HepG2 (cell line): ENCODE measurements around the gene PLEKHO1. TPM values are rescaled to one million over a fixed set of nuclear protein-coding genes. Genes with fewer than 3 reads are reported as not detected.

Experiments used
- ATAC-seq: fragments of 200-7000 bp; cut with Tn5 transposase; 3 replicates; pipeline ENCODE4 v1.9.1; 2020; ENCODE audit warnings: mild to moderate bottlenecking, moderate library complexity
- BruUV-seq: library from RNA; stranded (reverse); fragments of 400-500 nt; replicated peaks from 2 replicates; lab custom pipeline; 2021; lab: Mats Ljungman, UMichigan
- CTCF ChIA-PET: fragments of 300-600 bp; formaldehyde crosslinking; extraction: SDS; loops from one replicate; lab custom pipeline; 2021; ENCODE audit warnings: low total read pairs, inconsistent platforms, low intra/inter-chr PET ratio; lab: Yijun Ruan, JAX
- POLR2A ChIA-PET: fragments of 350-600 bp; sonication (Branson Sonifier 250); formaldehyde crosslinking; loops from one replicate; lab custom pipeline; 2020; ENCODE audit warnings: antibody characterized with exemption, inconsistent platforms; lab: Yijun Ruan, JAX
- DNase-seq: peaks from one replicate; pipeline ENCODE4 v3.0.0-alpha.2; 2015; ENCODE audit warnings: low spot score
- FAIRE-seq: peaks from 3 replicates; lab custom pipeline; 2011; peaks lifted over from hg19 to GRCh38; lab: Jason Lieb, UNC
- H2AFZ ChIP-seq: one replicate; pipeline ENCODE4 v1.6.1; 2011; ENCODE audit warnings: low read length, inconsistent platforms
- H3K27ac ChIP-seq: fragments of 300-600 bp; 3 replicates; pipeline ENCODE4 v1.8.0; 2011; ENCODE audit warnings: mixed run types, mild to moderate bottlenecking, mixed read lengths, low read length, inconsistent platforms; ENCODE audit not compliant: insufficient read depth; ENCODE audit errors: extremely low read length
- H3K27me3 ChIP-seq, 2 experiments: fragments of 200-600 bp in 1 of 2; 2 replicates in 1 of 2; 3 replicates in 1 of 2; pipeline versions ENCODE4 v1.6.0 to v1.8.0; 2011; ENCODE audit warnings: low read length in 2 of 2, mild to moderate bottlenecking in 2 of 2, moderate library complexity in 2 of 2, inconsistent platforms in 1 of 2; ENCODE audit not compliant: insufficient read depth in 2 of 2, control insufficient read depth in 1 of 2
- H3K36me3 ChIP-seq, 2 experiments: fragments of 200-600 bp in 1 of 2; replicated peaks in 1 of 2; 2 replicates in 1 of 2; 3 replicates in 1 of 2; pipeline versions ENCODE4 v1.5.1 to v1.8.0; 2011; ENCODE audit warnings: low read length in 2 of 2, inconsistent platforms in 1 of 2; ENCODE audit not compliant: insufficient read depth in 2 of 2, control insufficient read depth in 1 of 2
- H3K4me1 ChIP-seq: 2 replicates; pipeline ENCODE4 v1.5.1; 2012; ENCODE audit warnings: low read length, inconsistent platforms; ENCODE audit not compliant: insufficient read depth
- H3K4me2 ChIP-seq: 2 replicates; pipeline ENCODE4 v1.6.0; 2011; ENCODE audit warnings: low read depth, low read length, inconsistent platforms
- H3K4me3 ChIP-seq, 3 experiments: fragments of 200-600 bp in 1 of 3; sonication (generic), shearing (Covaris generic) in 1 of 3; replicated peaks in 1 of 3; 2 replicates each; pipeline ENCODE4 v1.5.1; 2011 to 2016; ENCODE audit warnings: low read length in 3 of 3, inconsistent platforms in 2 of 3, low read depth in 2 of 3, mild to moderate bottlenecking in 2 of 3, control low read depth in 1 of 3, mixed read lengths in 1 of 3; ENCODE audit not compliant: insufficient read depth in 1 of 3
- H3K79me2 ChIP-seq: one replicate; pipeline ENCODE4 v1.6.1; 2011; ENCODE audit warnings: low read length, inconsistent platforms; ENCODE audit not compliant: insufficient read depth
- H3K9ac ChIP-seq: 2 replicates; pipeline ENCODE4 v1.6.0; 2011; ENCODE audit warnings: mild to moderate bottlenecking, low read depth, low read length, inconsistent platforms; ENCODE audit not compliant: insufficient read depth
- H3K9me3 ChIP-seq: 2 replicates; pipeline ENCODE4 v1.5.1; 2012; ENCODE audit warnings: mild to moderate bottlenecking, low read length
- H4K20me1 ChIP-seq: 2 replicates; pipeline ENCODE4 v1.6.0; 2011; ENCODE audit warnings: inconsistent platforms, mild to moderate bottlenecking, low read length, moderate library complexity; ENCODE audit not compliant: insufficient read depth
- GTF3A ChIP-seq: sonication (generic); formaldehyde crosslinking; conservative IDR thresholded peaks from 2 replicates; pipeline ENCODE4 v1.4.0; 2020; ENCODE audit warnings: mild to moderate bottlenecking, missing genetic modification reagents
- HIC2 ChIP-seq: sonication (generic); formaldehyde crosslinking; IDR thresholded peaks from 2 replicates; pipeline ENCODE4 v1.9.0; 2022; ENCODE audit warnings: low read depth, missing genetic modification reagents
- HNRNPL ChIP-seq: fragments of 200-400 bp; formaldehyde crosslinking; IDR thresholded peaks from 2 replicates; pipeline ENCODE4 v1.6.1; 2017; ENCODE audit warnings: mild to moderate bottlenecking, low read depth, low read length
- KDM2A ChIP-seq: sonication (generic); formaldehyde crosslinking; IDR thresholded peaks from 2 replicates; pipeline ENCODE4 v1.4.0; 2020; ENCODE audit warnings: low read depth, missing genetic modification reagents, borderline replicate concordance
- KMT2B ChIP-seq: IDR thresholded peaks from 2 replicates; pipeline ENCODE4 v1.6.1; 2016; ENCODE audit warnings: missing genetic modification reagents, missing compliant biosample characterization
- MED1 ChIP-seq: sonication (generic); formaldehyde crosslinking; IDR thresholded peaks from 2 replicates; pipeline ENCODE4 v1.4.0; 2020; ENCODE audit warnings: missing genetic modification reagents
- NRL ChIP-seq: sonication (generic); formaldehyde crosslinking; IDR thresholded peaks from 2 replicates; pipeline ENCODE4 v1.5.0; 2020; ENCODE audit warnings: missing genetic modification reagents, mild to moderate bottlenecking, moderate library complexity, borderline replicate concordance
- ONECUT2 ChIP-seq: sonication (generic); formaldehyde crosslinking; IDR thresholded peaks from 2 replicates; pipeline ENCODE4 v1.4.0; 2020; ENCODE audit warnings: missing genetic modification reagents
- PRDM15 ChIP-seq: sonication (generic); formaldehyde crosslinking; IDR thresholded peaks from 2 replicates; pipeline ENCODE4 v1.4.0; 2020; ENCODE audit warnings: missing genetic modification reagents
- SALL1 ChIP-seq: sonication (generic); formaldehyde crosslinking; IDR thresholded peaks from 2 replicates; pipeline ENCODE4 v1.8.0; 2022; ENCODE audit warnings: mild to moderate bottlenecking, missing genetic modification reagents
- SETDB1 ChIP-seq: sonication (generic); formaldehyde crosslinking; IDR thresholded peaks from 2 replicates; pipeline ENCODE4 v1.5.1; 2020; ENCODE audit warnings: missing genetic modification reagents, mild to moderate bottlenecking, borderline replicate concordance
- SMAD1 ChIP-seq: sonication (generic); formaldehyde crosslinking; IDR thresholded peaks from 2 replicates; pipeline ENCODE4 v1.4.0; 2020; ENCODE audit warnings: missing genetic modification reagents, low read depth, mild to moderate bottlenecking, borderline replicate concordance
- THAP11 ChIP-seq: IDR thresholded peaks from 2 replicates; pipeline ENCODE4 v1.6.1; 2016; ENCODE audit warnings: missing biosample characterization, missing genetic modification reagents
- TOE1 ChIP-seq: sonication (generic); formaldehyde crosslinking; IDR thresholded peaks from 2 replicates; pipeline ENCODE4 v1.4.0; 2020; ENCODE audit warnings: mild to moderate bottlenecking, missing genetic modification reagents
- WIZ ChIP-seq: sonication (generic); formaldehyde crosslinking; IDR thresholded peaks from 2 replicates; pipeline ENCODE4 v1.5.1; 2020; ENCODE audit warnings: mild to moderate bottlenecking, missing genetic modification reagents
- ZBTB46 ChIP-seq: sonication (generic); formaldehyde crosslinking; IDR thresholded peaks from 2 replicates; pipeline ENCODE4 v1.4.0; 2020; ENCODE audit warnings: mild to moderate bottlenecking, missing genetic modification reagents, borderline replicate concordance
- ZFP36 ChIP-seq: fragments of 150-350 bp; IDR thresholded peaks from 2 replicates; pipeline ENCODE4 v1.6.1; 2018; ENCODE audit warnings: borderline replicate concordance, low read length, low read depth; ENCODE audit not compliant: partially characterized antibody
- ZFY ChIP-seq: sonication (generic); formaldehyde crosslinking; IDR thresholded peaks from 2 replicates; pipeline ENCODE4 v1.4.0; 2020; ENCODE audit warnings: missing genetic modification reagents
- ZNF160 ChIP-seq: sonication (generic); formaldehyde crosslinking; IDR thresholded peaks from 2 replicates; pipeline ENCODE4 v1.8.0; 2022; ENCODE audit warnings: mild to moderate bottlenecking, inconsistent platforms, missing genetic modification reagents
- WGBS: methylation state at CpG from one replicate; pipeline ENCODE4 v1.1.6; 2017; ENCODE audit warnings: low lambda C conversion rate; 5-methylcytosine and 5-hydroxymethylcytosine counted together
- in situ Hi-C: cut with HindIII; loops from 2 replicates; pipeline ENCODE4 v1.10.0; 2017; ENCODE audit warnings: low pct_unique_long_range_greater_than_20kb; ENCODE audit not compliant: extremely low pct_ligation_motif_present
- intact Hi-C: fragments of 100-400 bp; cut with micrococcal nuclease; formaldehyde crosslinking; loops from one replicate; pipeline ENCODE4 v1.10.0; 2022; ENCODE audit not compliant: unreplicated experiment
- polyA plus RNA-seq, 8 experiments: library from polyadenylated mRNA; depleted of rRNA in 3 of 8; stranded (reverse) in 7 of 8; unstranded in 1 of 8; fragments of >200 nt; fragmentation: Illumina TruSeq in 4 of 8; extraction: Trizol in 4 of 8; gene quantifications; 2 replicates each; pipeline versions ENCODE4 v1.2.1 to v1.2.3, GENCODE V29; 2011 to 2016; ENCODE audit warnings: low read depth in 4 of 8, missing spikeins in 1 of 8, mixed read lengths in 1 of 8; ENCODE audit not compliant: insufficient read depth in 1 of 8
- total RNA-seq, 5 experiments: library from RNA; depleted of rRNA; stranded (reverse); fragments of >200 nt; fragmentation: Illumina TruSeq; extraction: Trizol; gene quantifications; 2 replicates each; pipeline ENCODE4 v1.2.3, GENCODE V29; 2016; ENCODE audit warnings: low read depth in 1 of 5

Gene PLEKHO1
- total and polyA plus RNA-seq, 2 of the 13 experiments (the other 11 are each of a cell fraction or from before 2014, with no cell fraction given) = 9.8 to 10.1 TPM

- no peak for DNase-seq
- no peak for FAIRE-seq
- BruUV-seq = no TSS peak
- POLR2A ChIA-PET = no interaction called here
- in situ Hi-C loops = no loop called here
- ATAC-seq = no peak
- no peaks in the 10 kb centered on the region for H4K20me1 ChIP-seq
- H3K36me3 ChIP-seq = peaks cover 1 to 25% of the 10 kb centered on the region in 2 experiments; a peak in 4 of 5 replicates
- H3K4me3 ChIP-seq = no peak overlapping the region
- H3K27ac ChIP-seq = no peak overlapping the region
- no peak overlapping the region for H3K4me2 ChIP-seq
- peaks cover 16% of the 10 kb centered on the region for H3K4me1 ChIP-seq
- H3K9me3 ChIP-seq = no peaks in the 10 kb centered on the region
- no peaks in the 10 kb centered on the region for H3K79me2 ChIP-seq
- H3K27me3 ChIP-seq = no peaks in the 10 kb centered on the region
- 97% methylated on average over 13 of the region's 13 CpGs for WGBS
- H2AFZ ChIP-seq = no peak overlapping the region
- TF ChIP-seq KMT2B = no peak
- no peak for TF ChIP-seq NRL (CRISPR knock-in tag)
- TF ChIP-seq ZBTB46 = no peak
- TF ChIP-seq HNRNPL = no peak
- TF ChIP-seq ZFP36 = no peak
- TF ChIP-seq SETDB1 (CRISPR knock-in tag) = no peak
- TF ChIP-seq SMAD1 (CRISPR knock-in tag) = no peak
- no peak for TF ChIP-seq MED1 (CRISPR knock-in tag)
- TF ChIP-seq PRDM15 (CRISPR knock-in tag) = no peak
- no peak for TF ChIP-seq THAP11
- TF ChIP-seq HIC2 = no peak
- TF ChIP-seq TOE1 = no peak
- TF ChIP-seq KDM2A = no peak
- TF ChIP-seq ZFY (CRISPR knock-in tag) = no peak
- no peak for TF ChIP-seq WIZ (CRISPR knock-in tag)
- TF ChIP-seq ZNF160 (CRISPR knock-in tag) = no peak
- TF ChIP-seq GTF3A (CRISPR knock-in tag) = no peak
- TF ChIP-seq SALL1 = no peak
- no peak for TF ChIP-seq ONECUT2 (CRISPR knock-in tag)
- TF ChIP-seq, all 625 proteins: peak for 0
- CTCF ChIA-PET = no interaction called here
- intact Hi-C loops = no loop called here
- H3K9ac ChIP-seq = no peak overlapping the region
Observed at GRCh38 chr1:150155413-150156071, 5.8 kb downstream of the PLEKHO1 start.
